ENCODE data around the gene WTAP. TPM values are rescaled to one million over a fixed set of nuclear protein-coding genes. Genes with fewer than 3 reads are reported as not detected.

The WTAP gene
- polyA plus RNA-seq, 3 donors: 136 to 145 (median 138) TPM

DNA sequence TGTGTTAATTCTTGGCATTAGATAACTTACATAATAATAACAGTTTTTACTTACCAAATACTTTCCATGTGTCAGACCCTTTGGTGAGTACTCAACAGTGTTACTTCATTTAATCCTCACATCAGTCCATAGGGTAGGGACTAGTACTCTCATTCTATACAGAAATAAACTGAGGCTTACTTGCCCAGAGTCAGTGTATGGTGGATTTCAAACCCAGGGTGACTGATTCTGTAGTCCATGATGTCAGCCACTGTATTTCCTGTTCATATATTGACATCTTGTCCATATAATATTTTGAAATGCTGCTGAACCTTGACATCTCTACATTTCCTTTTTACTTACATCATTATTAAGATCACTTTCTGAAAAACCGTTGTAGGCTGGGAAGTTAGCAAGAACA is 70.2 kb downstream of the WTAP start:
- no peak for DNase-seq (ENCODE audit: low read depth in 3 of 3, low spot score in 2 of 3)

GRCh38 chr6:159800141-159800865 is 73.0 kb downstream of the WTAP start, which contains the start of gene PNLDC1:
Gene PNLDC1, plus strand, starts transcription at chr6:159800276. Its CDS starts 32 bp downstream, at chr6:159800308.
- DNase-seq (ENCODE audit: low read depth in 3 of 3, low spot score in 2 of 3): no peak

DNA sequence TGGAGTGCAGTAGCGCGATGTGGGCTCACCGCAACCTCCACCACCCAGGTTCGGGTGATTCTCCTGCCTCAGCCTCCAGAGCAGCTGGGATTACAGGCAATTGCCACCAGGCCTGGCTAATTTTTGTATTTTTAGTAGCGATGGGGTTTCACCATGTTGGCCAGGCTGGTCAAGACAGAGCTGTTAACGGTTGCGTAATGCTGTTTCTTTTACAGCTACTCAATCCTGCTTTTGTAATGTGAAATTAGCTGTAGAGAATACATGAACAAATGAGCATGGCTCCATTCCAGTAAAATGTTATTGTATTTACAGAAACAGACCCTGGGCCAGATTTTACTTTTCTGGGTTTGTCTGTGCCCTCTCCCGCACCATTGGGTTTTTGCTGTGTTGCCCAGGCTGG is 74.6 kb downstream of the WTAP start:
- no peak for DNase-seq (ENCODE audit: low read depth in 3 of 3, low spot score in 2 of 3)

- DNase-seq (ENCODE audit: low read depth in 3 of 3, low spot score in 2 of 3): no peak
Measured at GRCh38 chr6:159804504-159804903, 77.2 kb downstream of the WTAP start.

- no peak for DNase-seq (ENCODE audit: low read depth in 3 of 3, low spot score in 2 of 3)
Measured at GRCh38 chr6:159805440-159806020, 78.2 kb downstream of the WTAP start.

Other genes starting within 250 kb of the WTAP start
- gene SOD2, start 34.3 kb upstream of the WTAP start, polyA plus RNA-seq (ENCODE audit: insufficient read length in 3 of 3): 100 to 1,000 TPM; 121 to 123 (median 121) TPM
- gene ACAT2, start 34.5 kb downstream of the WTAP start, polyA plus RNA-seq (ENCODE audit: insufficient read length in 3 of 3): 10 to 100 TPM; 54.7 to 64.8 (median 59.7) TPM
- 100 to 1,000 TPM; 251 to 275 (median 261) TPM for gene TCP1, start 62.1 kb downstream of the WTAP start, polyA plus RNA-seq (ENCODE audit: insufficient read length in 3 of 3)
- gene MRPL18, start 63.0 kb downstream of the WTAP start, polyA plus RNA-seq (ENCODE audit: insufficient read length in 3 of 3): 10 to 100 TPM; 59.7 to 73.3 (median 62.8) TPM
- 1 to 10 TPM in 1 of 3 donors, under 1 TPM in 2; 0.25 to 1.6 (median 0.36) TPM for gene PNLDC1, start 72.8 kb downstream of the WTAP start, polyA plus RNA-seq (ENCODE audit: insufficient read length in 3 of 3)
- gene MAS1, start 163.5 kb downstream of the WTAP start, polyA plus RNA-seq (ENCODE audit: insufficient read length in 3 of 3): under 1 TPM in 2 of 3 donors, not detected in 1; 0.01 to 0.03 TPM
- 10 to 100 TPM; 56.6 to 62.3 (median 57.5) TPM for gene IGF2R, start 241.6 kb downstream of the WTAP start, polyA plus RNA-seq (ENCODE audit: insufficient read length in 3 of 3)

Data from right renal cortex interstitium (tissue), 3 donors.